ENCODE measurements around the gene CSF2. TPM values are rescaled to one million over a fixed set of nuclear protein-coding genes. Genes with fewer than 3 reads are reported as not detected.

CSF2 gene
- total RNA-seq, 1 experiment from 2014 or later = not detected

GRCh38 chr5:132079081-132079480 is 5.5 kb downstream of the CSF2 start:
- BruUV-seq (replicated peaks) = no TSS peak
- Histone ChIP-seq H3K4me3 (ENCODE audit: low read depth in 2 of 2, low read length in 2 of 2) (no peak overlapping the region), H3K27ac (ENCODE audit: low read length) (no peak overlapping the region), H3K36me3 (ENCODE audit: control insufficient read depth, insufficient read depth, low read length) (no peaks in the 10 kb centered on the region), H3K9me3 (ENCODE audit: control insufficient read depth, insufficient read depth, low read depth, low read length) (no peaks in the 10 kb centered on the region), H3K27me3 (ENCODE audit: control insufficient read depth, insufficient read depth, low read length) (no peaks in the 10 kb centered on the region), H3K4me1 (ENCODE audit: control insufficient read depth, insufficient read depth, low read length) (no peaks in the 10 kb centered on the region)
- TF ChIP-seq SIN3A (IDR thresholded peaks at IDR 0.05; ENCODE audit: borderline replicate concordance, insufficient read depth, low read depth, low read length) (no peak), POLR2AphosphoS5 (IDR thresholded peaks at IDR 0.05; ENCODE audit: low read depth, low read length) (no peak), TCF7L2 (IDR thresholded peaks at IDR 0.05; ENCODE audit: low read depth, low read length) (no peak), REST (IDR thresholded peaks at IDR 0.05; ENCODE audit: insufficient read depth in 1 of 2, low read depth in 2 of 2, low read length in 1 of 2) (no peak), CTCF (IDR thresholded peaks at IDR 0.05) (no peak)
- in situ Hi-C loops (cut with HindIII; ENCODE audit: low pct_unique_long_range_greater_than_20kb, low sequenced_read_pairs) = no loop called here
- ChIA-PET POLR2A (no interaction called here), CTCF (no interaction called here)
- intact Hi-C loops (cut with micrococcal nuclease; ENCODE audit: unreplicated experiment) = no loop called here
- DNase-seq (ENCODE audit: low read depth, low spot score) (no peak), ATAC-seq (no peak)

GRCh38 chr5:132079619-132080018 is 6.0 kb downstream of the CSF2 start:
- Histone ChIP-seq H3K27ac (ENCODE audit: low read length) (no peak overlapping the region), H3K36me3 (ENCODE audit: control insufficient read depth, insufficient read depth, low read length) (no peaks in the 10 kb centered on the region), H3K4me1 (ENCODE audit: control insufficient read depth, insufficient read depth, low read length) (no peaks in the 10 kb centered on the region), H3K9me3 (ENCODE audit: control insufficient read depth, insufficient read depth, low read depth, low read length) (no peaks in the 10 kb centered on the region), H3K4me3 (ENCODE audit: low read depth in 2 of 2, low read length in 2 of 2) (no peak overlapping the region), H3K27me3 (ENCODE audit: control insufficient read depth, insufficient read depth, low read length) (no peaks in the 10 kb centered on the region)
- POLR2A ChIA-PET = no interaction called here
- intact Hi-C loops (cut with micrococcal nuclease; ENCODE audit: unreplicated experiment) = no loop called here
- no TSS peak for BruUV-seq (replicated peaks)
- DNase-seq (ENCODE audit: low read depth, low spot score) (no peak), ATAC-seq (no peak)
- TF ChIP-seq POLR2AphosphoS5 (IDR thresholded peaks at IDR 0.05; ENCODE audit: low read depth, low read length) (no peak), CTCF (IDR thresholded peaks at IDR 0.05) (no peak), SIN3A (IDR thresholded peaks at IDR 0.05; ENCODE audit: borderline replicate concordance, insufficient read depth, low read depth, low read length) (no peak), TCF7L2 (IDR thresholded peaks at IDR 0.05; ENCODE audit: low read depth, low read length) (no peak), REST (IDR thresholded peaks at IDR 0.05; ENCODE audit: insufficient read depth in 1 of 2, low read depth in 2 of 2, low read length in 1 of 2) (no peak)
- CTCF ChIA-PET = no interaction called here
- in situ Hi-C loops (cut with HindIII; ENCODE audit: low pct_unique_long_range_greater_than_20kb, low sequenced_read_pairs) = no loop called here

Measured in Panc1 (cell line).